Loucy (cell line): Measurements from ENCODE around the gene MRPS14.

ENCODE experiments used
- H2AFZ ChIP-seq: fragments of 200-600 bp; sonication (generic); 2 replicates; pipeline ENCODE4 v1.6.0; 2016; ENCODE audit warnings: antibody characterized with exemption, mild to moderate bottlenecking, low read length, moderate library complexity
- H3F3A ChIP-seq: fragments of 200-600 bp; 2 replicates; pipeline ENCODE4 v1.6.0; 2016; ENCODE audit warnings: antibody characterized with exemption, low read depth, mild to moderate bottlenecking
- H3K27me3 ChIP-seq: fragments of 200-600 bp; sonication (generic); 2 replicates; pipeline ENCODE4 v1.6.1; 2014; ENCODE audit warnings: low read length, mild to moderate bottlenecking; ENCODE audit not compliant: insufficient read depth, poor library complexity, severe bottlenecking
- H3K36me3 ChIP-seq: fragments of 200-600 bp; sonication (generic); 2 replicates; pipeline ENCODE4 v1.6.1; 2016; ENCODE audit warnings: low read length; ENCODE audit not compliant: insufficient read depth
- H3K4me1 ChIP-seq: fragments of 200-600 bp; sonication (generic); 2 replicates; pipeline ENCODE4 v1.5.1; 2014; ENCODE audit warnings: low read length, mild to moderate bottlenecking; ENCODE audit not compliant: insufficient read depth, poor library complexity, severe bottlenecking
- H3K4me2 ChIP-seq: fragments of 200-600 bp; sonication (generic); 2 replicates; pipeline ENCODE4 v1.6.0; 2014; ENCODE audit warnings: antibody characterized with exemption, low read length, low read depth, mild to moderate bottlenecking; ENCODE audit not compliant: poor library complexity, severe bottlenecking
- H3K4me3 ChIP-seq: fragments of 200-600 bp; sonication (generic); 2 replicates; pipeline ENCODE4 v1.5.1; 2014; ENCODE audit warnings: low read length, mild to moderate bottlenecking, mixed read lengths; ENCODE audit not compliant: poor library complexity, severe bottlenecking
- H3K79me2 ChIP-seq: fragments of 200-600 bp; sonication (generic); 2 replicates; pipeline ENCODE4 v1.6.1; 2014; ENCODE audit warnings: low read length; ENCODE audit not compliant: insufficient read depth
- H3K9ac ChIP-seq: fragments of 200-600 bp; sonication (generic); 2 replicates; pipeline ENCODE4 v1.6.0; 2014; ENCODE audit warnings: mild to moderate bottlenecking, low read depth, low read length, moderate library complexity; ENCODE audit not compliant: poor library complexity, severe bottlenecking
- H3K9me2 ChIP-seq: fragments of 200-600 bp; sonication (generic); replicated peaks from 2 replicates; pipeline ENCODE4 v1.6.1; 2016; ENCODE audit warnings: low read depth, low read length, mixed read lengths
- H3K9me3 ChIP-seq: fragments of 200-600 bp; sonication (generic); 2 replicates; pipeline ENCODE4 v1.6.1; 2014; ENCODE audit warnings: mild to moderate bottlenecking, antibody characterized with exemption, low read length, low read depth; ENCODE audit not compliant: insufficient read depth
- H4K20me1 ChIP-seq: fragments of 200-600 bp; sonication (generic); 2 replicates; pipeline ENCODE4 v1.6.0; 2014; ENCODE audit warnings: antibody characterized with exemption, low read length, mild to moderate bottlenecking; ENCODE audit not compliant: insufficient read depth, poor library complexity, severe bottlenecking
- EZH2phosphoT487 ChIP-seq: fragments of 200-600 bp; IDR thresholded peaks from 2 replicates; pipeline ENCODE4 v1.6.1; 2018; ENCODE audit warnings: antibody characterized with exemption, mild to moderate bottlenecking, moderate library complexity, borderline replicate concordance
- TF ChIP-seq, protein P1 (sequence below): fragments of 200-600 bp; sonication (generic); conservative IDR thresholded peaks from 2 replicates; pipeline ENCODE4 v1.5.1; 2014; ENCODE audit warnings: mild to moderate bottlenecking, antibody characterized with exemption, low read length

MRPS14 gene

DNA sequence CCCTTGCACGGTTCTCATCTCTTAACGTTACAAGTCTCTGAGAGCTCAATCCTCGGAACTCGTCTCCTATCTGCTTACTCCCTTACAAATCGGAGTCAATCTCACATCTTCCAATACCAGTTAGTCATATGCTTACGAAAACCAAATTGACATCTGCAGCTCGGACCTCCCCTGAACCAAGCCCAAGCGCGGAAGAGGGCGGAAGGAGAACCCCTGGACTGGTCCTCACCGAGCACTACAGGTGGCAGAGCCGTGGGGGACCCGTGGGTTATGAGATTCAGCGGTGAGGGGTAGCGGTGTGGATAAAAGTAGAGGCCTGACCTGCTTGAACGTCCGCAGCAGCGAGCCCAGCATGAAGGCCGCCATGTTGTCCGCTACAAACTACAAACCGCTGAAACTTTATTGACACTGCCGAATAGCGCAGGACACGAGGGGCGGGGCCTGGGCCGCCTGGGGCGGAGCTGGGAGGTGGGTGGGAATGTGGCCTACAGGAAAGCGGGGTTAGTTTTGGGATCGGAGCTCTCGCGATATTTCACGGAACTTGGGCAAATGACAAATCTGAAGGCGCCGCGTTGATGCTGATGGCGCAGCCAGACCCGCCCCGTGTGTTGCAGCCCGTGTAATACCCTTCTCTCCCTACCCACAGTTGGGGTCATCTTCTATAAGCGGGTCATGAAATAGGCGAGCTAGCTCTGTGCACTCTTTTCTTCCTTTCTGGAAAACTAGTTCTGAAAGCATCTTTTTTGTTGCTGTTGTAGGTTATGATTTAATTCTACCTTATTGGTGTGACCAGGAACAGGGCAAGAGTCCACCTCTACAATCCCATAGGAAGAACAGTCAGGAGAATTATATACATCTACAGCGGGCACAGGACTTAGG, at the start of gene MRPS14:
Gene MRPS14 (minus strand): TSS at position 383 of the 879 bp plus-strand sequence. CDS start 17 bp downstream, at position 366.
- H3K27me3 ChIP-seq: no peaks in the 10 kb centered on the region
- peaks cover 17% of the 10 kb centered on the region for H3K4me1 ChIP-seq
- no peaks in the 10 kb centered on the region for H3F3A ChIP-seq
- H3K9me3 ChIP-seq: no peaks in the 10 kb centered on the region; the same call in 1 of the 2 replicates
- H3K9ac ChIP-seq: peak within 1 kb of the TSS; percentile 95
- peaks cover 18% of the 10 kb centered on the region for H4K20me1 ChIP-seq
- H3K36me3 ChIP-seq: peaks cover 1% of the 10 kb centered on the region; the same call in 1 of the 2 replicates
- H3K4me3 ChIP-seq: peak within 1 kb of the TSS; percentile 98
- peak within 1 kb of the TSS; percentile 99 for H3K4me2 ChIP-seq
- peak within 1 kb of the TSS; percentile 89 for H2AFZ ChIP-seq
- no peak for TF ChIP-seq EZH2phosphoT487
- TF ChIP-seq, protein P1, sequence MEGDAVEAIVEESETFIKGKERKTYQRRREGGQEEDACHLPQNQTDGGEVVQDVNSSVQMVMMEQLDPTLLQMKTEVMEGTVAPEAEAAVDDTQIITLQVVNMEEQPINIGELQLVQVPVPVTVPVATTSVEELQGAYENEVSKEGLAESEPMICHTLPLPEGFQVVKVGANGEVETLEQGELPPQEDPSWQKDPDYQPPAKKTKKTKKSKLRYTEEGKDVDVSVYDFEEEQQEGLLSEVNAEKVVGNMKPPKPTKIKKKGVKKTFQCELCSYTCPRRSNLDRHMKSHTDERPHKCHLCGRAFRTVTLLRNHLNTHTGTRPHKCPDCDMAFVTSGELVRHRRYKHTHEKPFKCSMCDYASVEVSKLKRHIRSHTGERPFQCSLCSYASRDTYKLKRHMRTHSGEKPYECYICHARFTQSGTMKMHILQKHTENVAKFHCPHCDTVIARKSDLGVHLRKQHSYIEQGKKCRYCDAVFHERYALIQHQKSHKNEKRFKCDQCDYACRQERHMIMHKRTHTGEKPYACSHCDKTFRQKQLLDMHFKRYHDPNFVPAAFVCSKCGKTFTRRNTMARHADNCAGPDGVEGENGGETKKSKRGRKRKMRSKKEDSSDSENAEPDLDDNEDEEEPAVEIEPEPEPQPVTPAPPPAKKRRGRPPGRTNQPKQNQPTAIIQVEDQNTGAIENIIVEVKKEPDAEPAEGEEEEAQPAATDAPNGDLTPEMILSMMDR: no peak
- H3K9me2 ChIP-seq: no peaks in the 10 kb centered on the region
- H3K79me2 ChIP-seq: peaks cover 26% of the 10 kb centered on the region

DNA sequence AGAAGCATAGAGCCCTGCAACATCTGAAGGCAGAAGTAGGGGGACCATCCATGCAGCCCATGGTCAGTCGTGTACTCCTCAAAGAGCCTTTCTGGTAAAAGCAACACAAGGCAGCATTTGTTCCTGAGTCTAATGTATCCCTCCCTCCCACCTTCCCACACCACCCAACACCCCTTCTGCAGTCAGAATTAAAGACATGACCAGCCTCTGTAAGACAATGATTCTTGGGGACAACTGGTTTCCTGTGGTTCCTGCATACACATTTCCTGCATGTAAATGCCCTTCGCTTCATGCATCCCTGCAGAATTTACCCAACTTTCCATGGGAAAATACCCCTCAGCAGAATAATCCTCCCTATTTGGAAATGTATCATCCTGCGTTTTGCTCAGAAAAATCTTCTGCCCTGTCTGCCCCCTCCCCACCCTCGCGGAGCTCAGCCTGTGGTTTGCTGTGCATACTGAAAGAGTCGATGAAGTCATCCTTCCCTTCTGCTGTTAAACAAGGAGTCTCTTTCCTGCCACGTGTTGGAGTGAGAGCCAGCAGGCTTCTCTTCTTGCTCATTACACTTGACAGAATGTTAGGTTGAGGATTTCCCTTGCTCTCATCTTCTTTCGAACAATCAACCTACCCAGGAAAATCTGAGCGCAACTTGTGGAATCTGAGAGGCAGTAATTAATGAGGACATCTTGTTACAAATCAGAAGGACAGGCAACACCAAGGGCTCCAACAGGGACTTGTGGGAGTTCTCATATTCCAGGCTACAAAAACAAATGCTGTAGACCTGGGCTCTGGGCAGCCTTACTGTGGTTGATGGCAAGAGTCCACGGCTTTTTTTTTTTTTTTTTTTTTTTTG, 49.1 kb upstream of the MRPS14 start:
- no peaks in the 10 kb centered on the region for H3K9me2 ChIP-seq
- H3K4me3 ChIP-seq: peak overlapping the region; percentile 65
- H3K9ac ChIP-seq: peak overlapping the region; percentile 32
- no peaks in the 10 kb centered on the region for H4K20me1 ChIP-seq
- H3K27me3 ChIP-seq: no peaks in the 10 kb centered on the region
- peak overlapping the region; percentile 71 for H2AFZ ChIP-seq
- no peaks in the 10 kb centered on the region for H3F3A ChIP-seq
- no peaks in the 10 kb centered on the region for H3K36me3 ChIP-seq
- H3K4me2 ChIP-seq: peak overlapping the region; percentile 68
- TF ChIP-seq EZH2phosphoT487: no peak
- TF ChIP-seq, protein P1: no peak
- peaks cover 66% of the 10 kb centered on the region for H3K4me1 ChIP-seq
- H3K9me3 ChIP-seq: no peaks in the 10 kb centered on the region
- no peaks in the 10 kb centered on the region for H3K79me2 ChIP-seq

DNA sequence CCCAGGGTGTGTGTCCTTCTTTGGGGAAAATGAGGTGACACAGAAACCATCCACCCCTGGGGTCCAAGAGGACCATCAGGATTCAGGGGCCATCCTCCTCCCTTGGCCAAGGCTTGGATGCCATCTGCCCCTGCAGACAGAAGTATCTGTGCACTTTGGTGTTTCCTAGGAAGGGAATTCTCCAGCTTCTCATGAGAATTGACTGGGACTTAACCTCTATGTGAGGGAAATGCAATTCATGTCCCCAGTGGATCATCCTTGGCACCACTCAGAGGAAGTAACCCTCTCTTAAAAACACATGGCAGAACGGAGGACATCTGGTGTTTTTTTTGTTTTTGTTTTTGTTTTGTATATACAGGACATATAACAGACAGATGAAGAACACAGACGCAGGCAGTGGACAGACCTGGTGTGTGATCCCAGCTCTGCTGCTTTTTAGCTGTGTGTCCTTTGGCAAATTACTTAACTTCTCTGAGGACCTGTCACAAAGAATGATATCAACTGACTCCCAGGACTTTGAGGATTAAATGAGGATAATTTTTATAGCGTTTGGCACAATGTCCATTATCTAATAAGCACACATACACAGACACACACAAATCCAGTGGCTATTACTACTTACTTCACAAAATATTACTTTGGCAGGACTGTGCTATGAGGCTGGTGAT, 48.2 kb upstream of the MRPS14 start:
- no peaks in the 10 kb centered on the region for H3K36me3 ChIP-seq
- H3K4me2 ChIP-seq: peak overlapping the region; percentile 68
- no peaks in the 10 kb centered on the region for H3K79me2 ChIP-seq
- H3K9ac ChIP-seq: peak overlapping the region; percentile 32
- no peaks in the 10 kb centered on the region for H3K9me3 ChIP-seq
- no peaks in the 10 kb centered on the region for H3K27me3 ChIP-seq
- no peaks in the 10 kb centered on the region for H3F3A ChIP-seq
- peaks cover 61% of the 10 kb centered on the region for H3K4me1 ChIP-seq
- TF ChIP-seq, protein P1: no peak
- TF ChIP-seq EZH2phosphoT487: no peak
- H3K9me2 ChIP-seq: no peaks in the 10 kb centered on the region
- H2AFZ ChIP-seq: no peak overlapping the region
- H3K4me3 ChIP-seq: no peak overlapping the region
- no peaks in the 10 kb centered on the region for H4K20me1 ChIP-seq
